ENCODE data around the gene NLRC5. TPM values are rescaled to one million over a fixed set of nuclear protein-coding genes. Genes with fewer than 3 reads are reported as not detected.

The NLRC5 gene
- total and polyA plus RNA-seq, 2 donors (not counting 3 experiments of a cell fraction or from before 2014, with no cell fraction given): 7.4 to 26.3 TPM

- Histone ChIP-seq H3K4me2 (ENCODE audit: insufficient read depth, low read length) (no peak overlapping the region), H3K9ac (replicated peaks; ENCODE audit: extremely low read depth, insufficient read depth, low read length) (no peak overlapping the region), H3K27me3 (ENCODE audit: control insufficient read depth in 2 of 2, insufficient read depth in 2 of 2, low read length in 2 of 2) (no peaks in the 10 kb centered on the region), H3K9me1 (replicated peaks; ENCODE audit: control insufficient read depth, extremely low read depth, insufficient read depth, low read length) (no peaks in the 10 kb centered on the region), H3K79me2 (ENCODE audit: control insufficient read depth, insufficient read depth, low read length) (no peaks in the 10 kb centered on the region), H3K27ac (ENCODE audit: insufficient read depth, low read depth, low read length) (no peak overlapping the region), H3K4me1 (ENCODE audit: control insufficient read depth, extremely low read depth, insufficient read depth, low read length) (no peaks in the 10 kb centered on the region), H3K4me3 (replicated peaks in 1 of 3; ENCODE audit: insufficient read depth in 1 of 3, low read depth in 1 of 3, low read length in 3 of 3) (no peak overlapping the region), H3K36me3 (ENCODE audit: control insufficient read depth in 2 of 2, extremely low read depth in 1 of 2, insufficient read depth in 2 of 2, low read length in 2 of 2) (no peaks in the 10 kb centered on the region), H2AFZ (ENCODE audit: low read depth, low read length) (no peak overlapping the region), H4K20me1 (replicated peaks; ENCODE audit: control insufficient read depth, extremely low read depth, insufficient read depth, low read length) (no peaks in the 10 kb centered on the region), H3K9me3 (replicated peaks; ENCODE audit: control insufficient read depth, insufficient read depth, low read length) (no peaks in the 10 kb centered on the region)
- no peak for TF ChIP-seq POLR2A (IDR thresholded peaks at IDR 0.05; ENCODE audit: low read depth, low read length)
- TF ChIP-seq JUN (IDR thresholded peaks at IDR 0.05; ENCODE audit: borderline replicate concordance, insufficient read depth, insufficient read length, low read depth): no peak
- ChIA-PET CTCF (interaction anchor here (1.0 to 1.5 kb wide), 3 partner anchors 10 to 18 kb away, joined by 3 to 4 read pairs (median 3); no protein-coding TSS in a partner anchor), POLR2A (no interaction called here)
- dilution Hi-C loops (cut with MboI; ENCODE audit: extremely low pct_ligation_motif_present, low sequenced_read_pairs): no loop called here
- FAIRE-seq: no peak
- intact Hi-C loops (cut with micrococcal nuclease): no loop called here
- BruUV-seq (replicated peaks): no TSS peak
- no peak for DNase-seq (ENCODE audit: low read depth, low spot score)
These were observed 38.7 kb downstream of the NLRC5 start for GRCh38 chr16:57028086-57028485.

GRCh38 chr16:57029161-57030160, 40.1 kb downstream of the NLRC5 start:
- CTCF ChIA-PET: interaction anchor here (1.3 to 1.5 kb wide), 2 partner anchors 9 to 64 kb away, joined by 3 read pairs; no protein-coding TSS in a partner anchor
- Histone ChIP-seq H3K9me3 (replicated peaks; ENCODE audit: control insufficient read depth, insufficient read depth, low read length) (no peaks in the 10 kb centered on the region), H3K9ac (replicated peaks; ENCODE audit: extremely low read depth, insufficient read depth, low read length) (no peak overlapping the region), H3K4me3 (replicated peaks in 1 of 3; ENCODE audit: insufficient read depth in 1 of 3, low read depth in 1 of 3, low read length in 3 of 3) (no peak overlapping the region), H3K79me2 (ENCODE audit: control insufficient read depth, insufficient read depth, low read length) (no peaks in the 10 kb centered on the region), H3K36me3 (ENCODE audit: control insufficient read depth in 2 of 2, extremely low read depth in 1 of 2, insufficient read depth in 2 of 2, low read length in 2 of 2) (no peaks in the 10 kb centered on the region), H4K20me1 (replicated peaks; ENCODE audit: control insufficient read depth, extremely low read depth, insufficient read depth, low read length) (no peaks in the 10 kb centered on the region), H3K4me2 (ENCODE audit: insufficient read depth, low read length) (no peak overlapping the region), H2AFZ (ENCODE audit: low read depth, low read length) (no peak overlapping the region), H3K4me1 (ENCODE audit: control insufficient read depth, extremely low read depth, insufficient read depth, low read length) (no peaks in the 10 kb centered on the region), H3K27me3 (ENCODE audit: control insufficient read depth in 2 of 2, insufficient read depth in 2 of 2, low read length in 2 of 2) (no peaks in the 10 kb centered on the region), H3K9me1 (replicated peaks; ENCODE audit: control insufficient read depth, extremely low read depth, insufficient read depth, low read length) (no peaks in the 10 kb centered on the region), H3K27ac (ENCODE audit: insufficient read depth, low read depth, low read length) (no peak overlapping the region)
- intact Hi-C loops (cut with micrococcal nuclease): no loop called here
- POLR2A ChIA-PET: no interaction called here
- dilution Hi-C loops (cut with MboI; ENCODE audit: extremely low pct_ligation_motif_present, low sequenced_read_pairs): no loop called here
- TF ChIP-seq CTCF (IDR thresholded peaks at IDR 0.05; ENCODE audit: extremely low read depth in 1 of 2, insufficient read depth in 1 of 2, low read depth in 1 of 2, low read length in 2 of 2): no peak
- TF ChIP-seq MAX (IDR thresholded peaks at IDR 0.05; ENCODE audit: insufficient read depth, insufficient read length): no peak
- TF ChIP-seq EZH2 (IDR thresholded peaks at IDR 0.05; ENCODE audit: borderline replicate concordance, low read depth, low read length, severe bottlenecking): no peak
- no peak for TF ChIP-seq JUN (IDR thresholded peaks at IDR 0.05; ENCODE audit: borderline replicate concordance, insufficient read depth, insufficient read length, low read depth)
- TF ChIP-seq FOS (IDR thresholded peaks at IDR 0.05; ENCODE audit: borderline replicate concordance, insufficient read depth, low read length): no peak
- TF ChIP-seq POLR2AphosphoS5 (IDR thresholded peaks at IDR 0.05; ENCODE audit: insufficient read depth, low read depth, low read length): no peak
- TF ChIP-seq GATA2 (IDR thresholded peaks at IDR 0.05; ENCODE audit: insufficient read depth, insufficient read length, low read depth, low read length): no peak
- TF ChIP-seq MYC (IDR thresholded peaks at IDR 0.05; ENCODE audit: low read depth, low read length): no peak
- no peak for TF ChIP-seq POLR2A (IDR thresholded peaks at IDR 0.05; ENCODE audit: low read depth, low read length)
- DNase-seq (ENCODE audit: low read depth, low spot score) (no peak), FAIRE-seq (no peak)
- no TSS peak for BruUV-seq (replicated peaks)

Data from endothelial cell of umbilical vein (primary cell).